ENCODE results near the gene CCL17.
A peak's percentile ranks its signal among the peaks of the same experiment; 100 is the strongest.

The CCL17 gene

DNA sequence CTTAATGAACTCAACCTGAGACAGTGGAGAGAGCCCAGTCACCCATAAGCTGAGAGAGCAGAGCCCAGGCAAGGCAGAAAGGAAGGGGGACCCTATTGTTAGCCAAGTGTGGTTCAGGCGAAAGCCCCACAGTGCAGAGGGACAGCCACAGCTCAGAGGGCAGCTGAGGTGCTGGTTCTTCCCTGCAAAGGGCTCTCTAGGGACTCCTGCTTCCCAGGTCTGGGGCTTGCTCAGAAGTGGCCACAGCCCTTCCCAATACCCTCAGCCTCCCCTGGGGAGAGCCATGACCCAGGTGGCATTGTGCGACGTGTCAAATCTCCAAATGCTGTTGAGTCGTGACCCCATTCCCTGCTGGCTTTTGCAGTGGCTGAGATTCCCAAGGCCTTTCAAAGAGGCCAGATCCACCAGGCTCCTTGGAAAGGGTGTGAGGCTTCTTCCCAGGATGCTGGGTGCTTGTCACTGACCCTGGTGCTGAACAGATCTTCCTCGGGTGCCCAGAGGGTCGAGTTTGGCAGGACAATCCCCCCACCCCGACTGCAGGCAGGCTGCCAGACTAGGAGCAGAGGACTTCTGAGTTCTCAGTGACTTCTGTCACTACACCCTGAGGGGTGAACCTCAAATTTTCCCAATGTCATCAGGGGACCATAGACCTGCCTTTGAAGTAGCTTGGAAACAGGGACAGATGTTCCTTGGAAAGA is 2.5 kb upstream of the CCL17 start:
- DNase-seq = no peak

DNA sequence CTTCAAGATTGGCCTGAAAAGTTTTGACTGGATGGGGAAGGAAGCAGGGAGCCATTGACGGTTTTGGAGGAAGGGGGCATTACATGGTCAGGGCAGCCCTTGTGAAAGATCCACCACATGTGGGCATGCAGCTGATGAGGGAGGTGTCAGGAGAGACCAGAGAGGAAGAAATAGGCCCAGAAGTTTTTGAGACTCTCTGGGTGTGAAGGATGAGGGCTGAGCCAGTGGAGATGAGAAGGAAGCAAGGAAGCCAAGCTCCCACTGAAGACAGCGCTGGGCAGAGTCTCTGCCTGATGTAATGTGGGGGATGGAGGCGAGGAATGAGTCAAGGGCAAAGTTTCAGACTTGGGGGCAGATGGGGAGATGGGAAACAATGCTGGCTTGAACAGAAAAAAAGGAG is 530 bp downstream of the CCL17 start:
- no peak for DNase-seq

GRCh38 chr16:57406881-57407280 is 2.3 kb downstream of the CCL17 start:
- DNase-seq = no peak

DNA sequence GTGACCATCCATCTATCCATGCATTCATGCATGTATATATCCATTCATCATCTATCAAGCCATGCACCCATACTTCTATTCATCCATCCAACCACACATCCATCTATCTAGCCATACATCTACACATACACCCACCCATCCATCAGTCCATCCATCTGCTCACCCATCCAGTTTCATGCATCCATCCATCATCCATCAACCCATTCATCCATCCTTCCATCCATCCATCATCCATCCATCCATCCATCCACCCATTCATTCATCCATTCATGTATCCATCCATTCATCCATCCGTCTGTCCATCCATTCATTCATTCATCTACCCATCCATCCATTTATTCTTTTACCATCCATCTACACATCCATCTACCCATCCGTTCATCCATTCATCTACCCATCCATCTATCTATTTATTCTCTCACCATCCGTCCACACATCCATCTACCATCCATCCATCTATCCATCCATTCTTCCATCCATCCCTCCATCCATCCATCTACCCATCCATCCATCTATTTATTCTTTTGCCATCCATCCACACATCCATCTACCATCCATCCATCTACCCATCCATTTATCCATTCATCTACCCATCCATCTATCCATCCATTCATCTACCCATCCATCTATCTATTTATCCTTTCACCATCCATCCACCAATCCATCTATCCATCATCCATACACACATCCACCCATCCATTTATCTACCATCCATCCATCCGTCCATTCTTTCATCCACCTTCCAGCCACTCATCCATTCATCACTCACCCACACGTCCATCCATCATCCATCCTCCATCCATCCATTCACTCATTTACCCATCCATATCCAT is 3.2 kb downstream of the CCL17 start:
- no peak for DNase-seq

DNA sequence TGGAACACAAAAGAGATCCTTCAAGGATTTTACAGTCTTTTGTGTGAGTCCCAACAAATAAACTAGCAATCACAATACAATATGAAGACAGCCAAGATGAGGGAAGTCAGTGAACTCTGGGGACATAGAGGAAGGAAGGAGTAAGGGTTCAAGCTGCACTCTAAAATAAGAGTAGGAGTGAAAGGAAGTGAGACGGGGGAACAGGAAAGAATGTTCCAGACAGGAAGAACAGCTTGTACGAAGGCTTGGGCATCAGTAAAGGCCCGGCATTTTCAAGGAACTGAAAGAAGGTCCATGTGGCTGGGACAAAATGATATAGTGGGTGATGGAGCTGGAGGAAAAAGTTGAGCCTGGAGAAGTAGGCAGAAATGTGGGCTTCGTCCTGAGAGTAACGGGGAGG is 4.5 kb downstream of the CCL17 start:
- no peak for DNase-seq

DNA sequence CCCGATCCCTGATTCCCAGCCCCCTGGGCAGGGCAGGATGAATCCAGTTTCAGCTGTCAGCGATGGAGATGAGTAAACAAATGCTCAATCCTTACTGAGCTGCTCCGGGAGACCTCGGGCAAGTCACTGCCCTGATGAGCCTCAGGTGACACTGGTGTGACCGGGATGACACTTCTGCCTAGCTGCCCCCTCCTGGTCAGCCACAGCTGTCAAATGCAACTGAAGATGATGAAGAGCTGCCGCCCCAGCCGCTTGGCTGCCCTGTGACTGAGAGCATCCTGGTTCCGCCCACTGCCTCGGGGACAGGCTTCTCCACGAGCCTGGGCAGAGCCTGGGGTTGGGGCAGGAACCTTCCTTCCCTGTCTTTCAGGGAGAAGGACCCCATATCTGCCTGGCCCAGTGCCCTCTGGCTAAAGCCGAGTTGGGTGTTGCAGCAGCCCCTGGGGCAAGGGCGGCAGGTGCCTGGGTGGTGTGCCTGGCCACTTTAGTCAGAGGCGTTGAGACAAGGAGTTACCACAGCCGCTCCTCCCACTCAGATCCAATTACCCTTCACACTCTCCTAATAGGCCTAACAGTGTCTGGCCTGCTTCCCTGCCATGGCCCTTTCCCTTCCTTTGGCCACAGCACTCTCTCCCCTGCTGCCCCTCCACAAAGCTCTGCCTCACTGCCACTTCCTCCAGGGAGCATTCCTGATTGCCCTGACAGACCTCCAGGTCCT is 5.5 kb downstream of the CCL17 start:
- DNase-seq = no peak

DNA sequence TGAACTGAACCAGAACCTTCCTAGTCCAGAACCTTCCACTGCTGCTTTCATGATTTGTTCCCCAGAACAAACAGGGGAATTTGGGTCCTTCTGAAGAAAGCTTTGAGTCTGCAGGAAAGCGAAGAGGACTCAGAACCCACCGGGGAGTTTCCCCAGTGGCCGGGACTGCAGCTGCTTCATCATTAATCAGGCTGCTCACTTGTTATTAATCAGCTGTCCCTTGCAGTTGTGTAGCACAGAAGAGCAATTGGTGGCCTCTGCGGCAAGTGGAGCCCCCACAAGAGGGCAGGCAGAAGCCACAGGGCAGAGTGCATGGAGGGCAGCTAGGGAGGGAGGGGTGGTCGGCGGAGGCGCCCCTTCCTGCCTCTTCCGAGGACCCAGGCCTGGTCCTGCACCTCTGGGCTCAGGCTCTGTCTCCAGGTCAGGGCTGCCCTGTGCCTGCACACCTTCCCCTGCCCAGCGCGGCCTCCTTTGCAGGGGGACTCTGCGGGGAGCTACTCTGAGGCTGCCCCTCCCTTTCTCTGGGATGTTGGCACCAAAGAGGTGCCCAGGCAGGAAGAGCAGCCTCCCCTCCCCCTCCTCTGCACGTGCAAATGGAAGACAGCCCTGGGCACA is 6.9 kb downstream of the CCL17 start:
- DNase-seq = no peak

DNA sequence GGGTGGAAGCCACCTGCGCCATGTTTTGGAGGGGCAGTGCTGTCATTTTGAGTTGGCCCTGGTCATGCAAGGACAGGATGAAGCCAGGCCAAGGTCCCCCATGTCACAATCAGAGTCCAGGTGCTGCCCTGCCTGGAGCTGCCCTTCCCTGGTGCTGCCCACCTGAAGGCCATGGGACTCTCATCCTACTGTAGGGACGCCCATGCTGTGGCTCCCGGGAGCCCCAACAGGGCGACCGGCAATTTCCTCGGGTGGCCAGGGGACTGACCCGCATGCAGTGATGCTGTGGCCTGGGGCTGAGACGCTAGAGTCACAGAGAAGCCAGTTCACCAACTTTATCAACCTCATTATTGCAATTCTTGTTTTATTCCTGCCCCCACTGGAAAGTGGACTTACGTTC is 8.0 kb downstream of the CCL17 start:
- DNase-seq = no peak

- no peak for DNase-seq
Measured at GRCh38 chr16:57413301-57413730, 8.7 kb downstream of the CCL17 start.

- no peak for DNase-seq
Measured at GRCh38 chr16:57413733-57414132, 9.2 kb downstream of the CCL17 start.

DNA sequence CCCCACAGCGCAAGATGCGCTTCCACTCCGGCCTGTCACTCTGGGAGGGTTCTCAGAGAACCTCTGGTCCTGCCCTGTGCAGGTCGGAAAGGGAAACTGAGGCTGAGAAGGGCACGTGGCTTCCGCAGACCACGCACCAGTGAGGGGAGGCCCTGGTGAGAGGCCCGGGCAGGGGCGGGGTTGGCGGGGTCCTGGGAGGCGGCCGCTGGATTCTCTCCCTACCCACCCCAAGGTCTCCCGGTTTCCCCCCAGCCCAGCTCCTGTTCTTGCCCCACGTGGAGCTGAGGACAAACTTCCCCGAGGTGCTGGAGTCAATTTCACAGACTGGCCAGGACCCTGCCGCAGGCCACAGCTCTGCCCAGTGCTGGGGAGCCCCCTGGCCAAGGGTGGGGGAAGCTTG is 11.5 kb downstream of the CCL17 start:
- no peak for DNase-seq

- DNase-seq = no peak
Measured at GRCh38 chr16:57419506-57419905, 14.9 kb downstream of the CCL17 start.

DNA sequence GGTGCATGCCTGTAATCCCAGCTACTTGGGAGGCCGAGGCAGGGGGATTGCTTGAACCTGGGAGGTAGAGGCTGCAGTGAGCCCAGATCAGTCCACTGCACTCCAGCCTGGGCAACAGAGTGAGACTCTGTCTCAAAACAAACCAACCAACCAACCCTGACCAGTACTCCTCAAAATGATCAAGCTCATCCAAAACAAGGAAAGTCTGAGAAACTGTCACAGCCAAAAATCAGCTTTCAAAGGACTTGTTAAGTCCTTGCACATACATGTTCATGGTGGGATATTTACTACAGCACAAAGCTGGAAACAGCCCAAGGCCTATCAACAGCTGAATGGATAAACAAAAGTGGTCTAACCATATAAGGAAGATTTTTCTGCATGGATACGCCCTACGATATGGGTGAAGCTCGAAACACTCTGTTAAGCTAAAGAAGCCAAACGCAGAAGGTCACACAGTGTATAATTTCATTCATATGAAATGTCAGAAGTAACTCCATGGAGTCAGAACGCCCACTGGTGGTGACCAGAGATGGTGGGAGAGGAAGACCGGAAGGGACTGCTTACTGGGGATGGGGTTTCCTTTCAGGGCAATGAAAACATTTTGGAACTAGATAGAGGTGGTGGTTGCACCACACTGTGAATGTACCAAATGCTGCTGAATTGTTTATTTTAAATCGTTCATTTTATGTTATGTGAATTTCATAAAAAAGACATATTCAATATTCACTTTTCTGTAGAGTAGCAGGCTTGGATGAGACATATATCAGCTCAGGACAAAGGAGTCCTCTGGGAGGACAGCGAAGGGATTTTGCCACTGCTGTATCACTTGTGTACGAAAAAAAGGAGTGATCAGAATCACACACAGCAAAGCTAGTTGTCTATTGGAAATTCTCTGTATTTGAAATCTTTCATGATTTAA is 17.7 kb downstream of the CCL17 start:
- DNase-seq = peak in 1 of 2 experiments; percentile 39

GRCh38 chr16:57423152-57423551 is 18.6 kb downstream of the CCL17 start:
- no peak for DNase-seq

DNA sequence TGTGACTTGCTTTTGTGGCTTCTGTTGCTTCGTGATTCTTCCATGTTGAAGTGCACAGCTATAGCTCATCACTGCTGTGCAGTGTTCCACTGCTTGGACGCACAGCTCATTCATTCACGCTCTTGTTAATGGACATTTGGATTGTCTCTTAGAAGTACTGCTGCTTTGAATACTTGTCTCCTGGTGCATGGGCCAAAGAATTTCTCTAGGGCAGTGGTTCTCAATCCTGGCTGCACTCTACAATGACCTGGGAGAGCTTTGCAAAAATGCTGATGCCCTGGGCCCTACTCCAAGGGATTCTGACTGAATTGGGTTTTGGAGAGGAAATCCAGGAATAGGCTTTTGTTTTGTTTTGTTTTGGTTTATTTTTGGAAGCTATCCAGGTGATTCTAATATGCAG is 20.0 kb downstream of the CCL17 start:
- no peak for DNase-seq

DNA sequence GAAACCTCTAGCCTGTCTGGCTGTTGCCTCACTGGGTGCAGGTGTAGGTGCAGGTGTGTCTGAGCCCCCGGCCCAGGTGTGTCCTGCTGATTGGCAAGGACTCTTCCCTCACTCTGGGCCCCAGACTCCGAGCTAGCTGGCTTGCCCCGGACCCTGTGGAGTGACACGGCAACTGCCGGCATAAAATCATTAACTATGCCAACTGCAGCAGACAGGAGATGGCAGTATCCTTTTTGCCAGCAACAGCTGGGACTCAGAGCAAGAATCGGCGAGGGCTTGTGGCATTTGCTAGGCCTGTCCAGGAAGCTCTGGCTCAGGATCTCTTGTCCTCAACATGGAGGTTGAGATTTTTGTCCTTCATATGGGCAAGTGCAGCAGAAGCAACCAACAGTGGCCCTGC is 21.8 kb downstream of the CCL17 start:
- DNase-seq = no peak

DNA sequence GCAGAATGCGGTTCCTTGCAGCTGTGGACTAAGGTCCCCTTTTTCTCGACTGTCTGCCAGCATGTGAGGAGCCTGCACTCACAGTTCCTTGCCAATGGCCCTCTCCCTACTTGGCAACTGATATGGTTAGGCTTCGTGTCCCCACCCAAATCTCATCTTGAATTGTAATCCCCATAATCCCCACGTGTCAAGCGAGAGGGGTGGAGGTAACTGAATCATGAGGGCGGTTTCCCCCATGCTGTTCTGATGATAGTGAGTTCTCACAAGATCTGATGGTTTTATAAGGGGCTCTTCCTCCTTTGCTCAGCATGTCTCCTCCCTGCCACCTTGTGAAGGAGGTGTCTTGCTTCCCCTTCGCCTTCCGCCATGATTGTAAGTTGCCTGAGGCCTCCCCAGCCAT is 22.7 kb downstream of the CCL17 start:
- no peak for DNase-seq

- DNase-seq = no peak
Measured at GRCh38 chr16:57427824-57428223, 23.3 kb downstream of the CCL17 start.

DNA sequence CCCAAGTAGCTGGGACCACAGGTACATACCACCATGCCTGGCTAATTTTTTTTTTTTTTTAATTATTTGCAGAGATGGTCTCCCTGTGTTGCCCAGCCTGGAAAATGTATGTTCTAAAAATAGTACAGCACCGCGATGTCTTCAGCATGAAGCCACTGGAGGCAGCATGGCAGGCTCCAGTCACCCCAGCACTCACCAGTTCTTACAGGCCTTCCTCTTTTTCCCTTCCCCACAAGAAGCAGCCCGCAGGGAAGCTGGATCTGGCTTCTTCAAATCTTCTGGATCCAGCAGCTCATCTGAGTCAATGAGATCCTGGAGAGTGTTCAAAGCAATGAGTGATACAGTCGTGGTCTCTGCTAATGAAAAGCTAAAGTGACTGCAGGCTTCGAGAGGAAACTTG is 26.4 kb downstream of the CCL17 start:
- no peak for DNase-seq

DNA sequence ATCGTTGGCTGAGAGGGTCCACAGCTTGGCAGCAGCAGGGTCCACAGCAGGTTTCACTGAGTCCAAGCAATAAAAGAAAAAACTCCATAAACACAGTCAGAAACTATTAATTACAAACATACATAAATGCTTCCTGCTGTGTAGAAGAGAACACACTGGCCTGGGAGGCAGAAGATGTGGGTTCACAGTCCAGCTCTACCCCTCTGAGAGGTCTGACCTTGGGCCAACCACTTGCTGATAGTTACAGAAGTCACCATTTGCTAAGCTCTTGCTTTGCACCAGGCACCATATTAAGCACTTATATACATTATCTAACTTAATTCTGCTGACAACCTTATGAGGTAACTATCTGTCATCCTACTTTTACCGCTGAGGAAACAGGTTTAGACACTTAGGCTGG is 27.9 kb downstream of the CCL17 start:
- no peak for DNase-seq

- DNase-seq = no peak
Measured at GRCh38 chr16:57432989-57433388, 28.4 kb downstream of the CCL17 start.

GRCh38 chr16:57434003-57434402 is 29.4 kb downstream of the CCL17 start:
- no peak for DNase-seq

All from NCI-H446 (cell line).